GM12865 (cell line): ENCODE measurements around the gene CDH20.

Source experiments
- DNase-seq: peaks from one replicate; pipeline ENCODE4 v3.0.0; 2010; ENCODE audit warnings: low read depth
- H3K4me3 ChIP-seq: 2 replicates; pipeline ENCODE4 v1.5.1; 2011; ENCODE audit warnings: mild to moderate bottlenecking, low read depth, low read length, control low read depth
- CTCF ChIP-seq: IDR thresholded peaks from 2 replicates; pipeline ENCODE4 v1.5.1; 2011; ENCODE audit warnings: low read length, control low read depth, low read depth, inconsistent platforms; ENCODE audit not compliant: insufficient read depth; ENCODE audit errors: missing control alignments

Gene CDH20

GRCh38 chr18:61554117-61554776, 221.0 kb downstream of the CDH20 start:
- H3K4me3 ChIP-seq = no peak overlapping the region
- no peak for TF ChIP-seq CTCF
- DNase-seq = no peak

- no peak for DNase-seq
- no peak overlapping the region for H3K4me3 ChIP-seq
- TF ChIP-seq CTCF = no peak
These were observed 221.7 kb downstream of the CDH20 start for GRCh38 chr18:61554946-61555361.

- H3K4me3 ChIP-seq = no peak overlapping the region
- DNase-seq = no peak
- TF ChIP-seq CTCF = no peak
These were observed 223.1 kb downstream of the CDH20 start for GRCh38 chr18:61556316-61556715.

GRCh38 chr18:61556862-61557261, 223.6 kb downstream of the CDH20 start:
- DNase-seq = no peak
- TF ChIP-seq CTCF = no peak
- H3K4me3 ChIP-seq = no peak overlapping the region

- TF ChIP-seq CTCF = no peak
- H3K4me3 ChIP-seq = no peak overlapping the region
- no peak for DNase-seq
These were observed 236.1 kb downstream of the CDH20 start for GRCh38 chr18:61569176-61569892.

GRCh38 chr18:61570070-61570469, 236.8 kb downstream of the CDH20 start:
- DNase-seq = no peak
- no peak overlapping the region for H3K4me3 ChIP-seq
- TF ChIP-seq CTCF = no peak
